ENCODE measurements around the gene NINL.

GRCh38 chr20:25480156-25480555, 105.2 kb downstream of the NINL start:
- no peak for TF ChIP-seq CTCF (IDR thresholded peaks at IDR 0.05 in 4 of 5, conservative IDR thresholded peaks at IDR 0.05 in 1 of 5)
- TF ChIP-seq POLR2A (IDR thresholded peaks at IDR 0.05): no peak

All from gastrocnemius medialis (tissue), 4 donors.